Posterior cingulate gyrus (tissue), 11 donors: ENCODE data around the gene EVA1A.

Experiments
- DNase-seq, 10 donors: peaks; one replicate each; pipeline versions ENCODE4 v3.0.0 to v3.0.0-alpha.2; 2020 to 2021; ENCODE audit warnings: mixed read lengths in 3 of 10
- intact Hi-C: fragments of 100-400 bp; cut with DNase I; formaldehyde crosslinking; loops from one replicate; pipeline ENCODE4 v1.15.1; 2023

Gene EVA1A, protein sequence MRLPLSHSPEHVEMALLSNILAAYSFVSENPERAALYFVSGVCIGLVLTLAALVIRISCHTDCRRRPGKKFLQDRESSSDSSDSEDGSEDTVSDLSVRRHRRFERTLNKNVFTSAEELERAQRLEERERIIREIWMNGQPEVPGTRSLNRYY

GRCh38 chr2:75560768-75561565 lies at the start of gene EVA1A:
Gene EVA1A (minus strand): TSS chr2:75560939. CDS start chr2:75518140, 42,799 bp downstream.
- peak in 3 of 10 donors; percentile 11 to 81 (median 72) for DNase-seq
- intact Hi-C loops = no loop called here

DNA sequence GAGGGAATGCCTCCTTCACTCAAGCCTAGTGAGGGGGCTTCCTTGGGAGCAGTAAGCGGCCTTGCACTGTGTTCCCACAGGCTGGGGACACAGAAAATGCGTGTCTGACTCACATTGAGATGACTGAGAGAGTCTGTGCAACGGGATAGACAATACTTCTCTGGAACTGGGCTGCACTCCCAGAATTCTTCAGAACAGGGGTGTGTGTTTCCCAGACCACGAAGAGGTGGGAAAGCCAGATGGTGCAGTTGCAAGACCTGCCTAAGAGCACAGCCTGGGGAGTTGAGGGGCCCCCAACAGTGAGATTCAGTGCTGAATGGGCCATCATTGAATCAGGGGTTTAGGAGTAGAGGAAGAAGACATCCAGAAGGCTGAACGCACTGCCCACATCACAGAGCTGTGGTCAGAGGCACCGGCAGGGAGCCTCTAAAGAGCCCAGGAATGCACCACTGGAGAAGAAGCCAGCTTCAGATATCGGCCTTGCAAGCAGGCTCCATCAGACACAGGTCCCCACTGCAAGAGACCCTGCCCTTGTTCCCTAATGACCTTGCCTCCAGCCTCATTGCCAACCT lies 49.3 kb upstream of the EVA1A start:
- intact Hi-C loops = loop anchor here (2.0 to 10.0 kb wide), 2 partner anchors 143 to 685 kb away; no protein-coding TSS in a partner anchor
- DNase-seq = no peak

- no peak for DNase-seq
- intact Hi-C loops = loop anchor here (2.0 to 10.0 kb wide), 2 partner anchors 143 to 685 kb away; no protein-coding TSS in a partner anchor
Measured at GRCh38 chr2:75609334-75609689, 48.6 kb upstream of the EVA1A start.

DNA sequence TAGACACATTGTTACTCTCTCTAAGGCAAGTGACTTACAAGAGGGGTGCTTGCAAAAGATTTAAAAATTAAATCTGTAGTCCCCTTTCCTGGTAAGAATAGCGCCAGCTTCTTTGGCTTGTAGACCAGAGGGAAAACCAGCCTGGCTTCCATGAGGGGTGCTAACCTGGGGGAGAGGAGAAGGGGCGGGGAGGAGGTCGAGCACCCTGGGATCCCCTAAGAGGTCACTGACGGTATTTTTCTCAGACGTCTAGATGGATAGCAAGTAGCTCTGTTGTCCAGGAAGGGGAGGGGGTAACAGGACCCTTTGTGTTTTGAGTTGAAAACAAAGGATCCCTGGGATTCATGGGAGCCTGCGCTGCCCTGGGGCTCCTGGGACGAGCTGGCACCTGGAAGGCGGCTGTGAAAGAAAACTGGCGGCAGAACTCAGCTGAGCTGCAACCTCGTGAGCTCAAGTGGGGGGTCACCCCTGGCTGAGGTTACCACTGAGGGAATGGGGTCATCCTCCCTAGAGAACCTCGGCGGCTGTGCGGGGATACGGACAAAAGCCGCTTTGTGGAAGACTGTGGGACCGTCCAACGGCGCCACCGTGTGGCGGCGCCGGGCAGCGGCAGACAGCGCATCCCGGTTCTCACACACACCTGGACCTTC lies 48.1 kb upstream of the EVA1A start:
- peak; percentile 13 to 95 (median 64) for DNase-seq

DNA sequence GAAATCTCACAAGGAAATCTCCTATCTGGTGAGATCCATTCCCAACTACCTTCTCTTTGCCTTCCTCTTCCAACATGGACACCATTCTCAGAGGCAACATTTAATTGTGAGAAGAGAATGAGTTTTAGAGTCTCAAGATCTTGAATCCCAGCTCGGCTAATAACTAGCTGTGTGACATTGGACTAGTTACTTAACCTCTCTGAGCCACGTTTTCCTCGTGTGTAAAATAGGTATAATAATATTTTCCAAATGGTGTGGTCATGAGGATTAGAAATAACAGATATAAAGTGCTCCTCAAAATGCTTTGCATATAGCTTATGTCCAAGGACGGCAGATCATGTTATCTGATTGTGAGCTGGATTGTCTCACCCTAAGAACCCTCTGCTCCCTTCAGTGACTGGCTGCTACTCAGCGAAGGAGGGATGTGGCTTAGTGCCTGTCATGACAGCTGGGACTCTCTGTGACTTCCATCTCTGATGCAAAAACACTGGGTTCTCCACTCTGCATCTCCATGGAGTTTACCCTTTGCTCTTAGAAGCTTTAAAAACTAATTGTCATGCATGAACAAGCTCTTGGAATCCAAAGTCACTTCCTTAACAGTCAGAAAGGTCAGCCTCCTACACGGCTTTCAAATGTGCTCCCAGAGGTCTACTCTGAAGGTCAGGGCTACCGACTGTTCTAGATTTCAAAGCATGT lies 47.4 kb upstream of the EVA1A start:
- DNase-seq = no peak
- intact Hi-C loops = loop anchor here (2.0 to 10.0 kb wide), 2 partner anchors 141 to 683 kb away; no protein-coding TSS in a partner anchor

More for the DNA sequence above, 48.1 kb upstream of the EVA1A start:
- intact Hi-C loops = loop anchor here (2.0 to 10.0 kb wide), 2 partner anchors 142 to 684 kb away; no protein-coding TSS in a partner anchor

- intact Hi-C loops = loop anchor here (10.0 kb wide), 1 partner anchor 683 kb away; no protein-coding TSS in a partner anchor
Measured at GRCh38 chr2:75607400-75607798, 46.7 kb upstream of the EVA1A start.

GRCh38 chr2:75606761-75607399 lies 46.1 kb upstream of the EVA1A start:
- no peak for DNase-seq
- intact Hi-C loops = loop anchor here (10.0 kb wide), 1 partner anchor 682 kb away; no protein-coding TSS in a partner anchor

More at GRCh38 chr2:75607400-75607798, 46.7 kb upstream of the EVA1A start:
- no peak for DNase-seq

DNA sequence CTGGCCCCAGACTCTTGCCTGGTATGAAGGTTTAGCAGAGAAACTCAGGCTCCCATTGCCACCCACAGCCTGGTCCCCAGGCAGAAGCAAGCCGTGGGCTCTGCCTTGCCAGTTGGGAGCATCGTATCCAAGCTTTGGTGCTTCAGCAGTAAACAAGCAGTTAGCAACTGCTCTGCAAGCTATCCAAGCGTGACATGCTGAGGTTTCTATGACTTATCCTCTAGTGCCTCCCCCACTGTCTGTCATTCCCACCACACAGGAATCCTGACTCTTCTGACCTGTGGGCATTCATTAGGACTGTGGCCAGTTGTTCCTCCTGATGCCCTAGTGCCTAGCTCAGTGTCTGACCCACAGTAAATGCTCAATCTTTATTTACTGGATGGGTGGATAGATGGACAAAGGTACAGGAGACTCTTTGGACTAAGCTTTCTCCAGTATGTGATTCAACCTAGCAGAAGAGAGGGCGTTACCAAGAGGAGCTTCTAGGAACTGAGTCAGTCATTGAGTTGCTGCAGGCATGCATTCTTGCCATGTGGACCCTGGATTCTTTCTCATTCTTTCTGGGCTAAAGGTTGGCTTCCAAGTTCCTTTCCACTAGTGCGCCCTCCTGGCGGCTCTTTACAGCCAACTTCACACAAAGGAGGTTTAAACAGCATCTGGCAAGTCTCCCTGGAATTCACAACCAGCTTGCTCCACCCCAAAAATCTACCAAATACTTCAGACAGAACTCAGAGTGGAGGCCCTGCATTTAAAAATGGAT lies 45.2 kb upstream of the EVA1A start:
- intact Hi-C loops = loop anchor here (10.0 kb wide), 1 partner anchor 681 kb away; no protein-coding TSS in a partner anchor

DNA sequence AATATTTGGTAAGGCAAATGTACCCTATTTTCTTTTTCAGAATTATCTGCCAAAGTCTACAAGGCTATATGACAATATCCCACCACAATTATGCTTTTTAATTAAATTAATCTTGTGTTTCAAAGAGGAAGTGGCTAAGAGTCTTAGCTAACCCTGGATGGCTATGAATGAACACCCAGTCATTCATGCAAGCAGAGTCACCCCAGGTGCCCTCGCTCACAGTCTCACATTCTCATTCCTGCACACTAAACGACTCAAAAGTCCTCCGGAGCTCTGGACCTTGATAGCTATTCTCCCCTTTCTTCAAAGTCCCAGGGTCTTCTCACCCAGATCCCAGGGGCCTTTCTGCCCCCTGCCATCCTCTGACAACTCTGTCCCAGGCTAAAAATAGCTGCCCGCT lies 43.7 kb upstream of the EVA1A start:
- intact Hi-C loops = loop anchor here (10.0 kb wide), 1 partner anchor 680 kb away; no protein-coding TSS in a partner anchor
- DNase-seq = no peak

More for the DNA sequence above, 45.2 kb upstream of the EVA1A start:
- DNase-seq = no peak

DNA sequence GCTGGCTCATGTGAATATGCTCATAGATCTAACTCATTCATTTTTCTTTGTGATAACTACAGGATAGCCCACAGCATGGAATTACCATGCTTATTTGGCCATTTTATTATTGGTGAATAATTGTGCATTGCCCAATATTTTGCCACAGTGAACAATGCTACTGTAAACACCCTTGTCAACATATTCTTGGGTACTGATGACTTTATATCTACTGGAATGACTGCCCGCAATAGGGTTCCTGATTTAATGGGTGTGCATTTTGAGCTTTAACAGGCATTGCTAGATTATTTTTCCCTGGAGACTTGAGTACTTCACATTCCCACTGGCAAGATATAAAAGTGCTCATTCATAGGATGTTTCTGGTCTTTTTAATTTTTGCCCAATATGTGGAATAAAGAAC lies 42.7 kb upstream of the EVA1A start:
- intact Hi-C loops = loop anchor here (10.0 kb wide), 1 partner anchor 679 kb away; no protein-coding TSS in a partner anchor
- DNase-seq = no peak

DNA sequence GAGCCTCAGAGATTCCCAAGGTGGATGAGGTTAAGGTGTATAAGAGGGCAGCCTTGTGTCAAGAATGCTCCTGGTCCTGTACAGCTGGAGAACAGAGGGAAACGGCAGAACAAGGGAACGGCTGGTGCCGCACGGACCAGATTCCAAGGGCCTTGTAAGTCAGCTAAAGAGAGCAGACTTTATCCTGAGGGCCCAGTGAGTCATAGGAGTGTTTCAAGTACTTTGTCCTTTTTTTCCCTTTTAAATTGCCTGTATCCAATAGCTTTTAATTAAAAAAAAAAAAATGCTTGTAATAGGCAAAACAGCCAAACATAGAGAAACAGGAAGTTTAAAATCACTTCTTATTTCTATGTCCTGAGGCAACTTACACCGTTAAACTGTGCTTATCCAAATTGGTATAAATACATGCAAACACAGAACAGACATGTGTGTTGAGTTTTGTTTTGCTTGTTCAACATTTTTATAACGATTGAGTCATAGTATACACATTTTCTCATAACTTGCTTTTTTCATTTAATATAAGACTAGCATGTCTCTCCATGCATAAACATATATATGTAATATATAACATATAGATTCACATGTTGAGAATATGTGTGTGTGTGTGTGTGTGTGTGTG lies 42.1 kb upstream of the EVA1A start:
- DNase-seq = no peak
- intact Hi-C loops = loop anchor here (10.0 kb wide), 1 partner anchor 678 kb away; no protein-coding TSS in a partner anchor

GRCh38 chr2:75600461-75601011 lies 39.8 kb upstream of the EVA1A start:
- intact Hi-C loops = loop anchor here (10.0 kb wide), 1 partner anchor 676 kb away; no protein-coding TSS in a partner anchor
- DNase-seq = no peak

GRCh38 chr2:75598589-75599155 lies 37.9 kb upstream of the EVA1A start:
- no peak for DNase-seq
- intact Hi-C loops = no loop called here

- intact Hi-C loops = no loop called here
- no peak for DNase-seq
Measured at GRCh38 chr2:75597949-75598348, 37.2 kb upstream of the EVA1A start.

DNA sequence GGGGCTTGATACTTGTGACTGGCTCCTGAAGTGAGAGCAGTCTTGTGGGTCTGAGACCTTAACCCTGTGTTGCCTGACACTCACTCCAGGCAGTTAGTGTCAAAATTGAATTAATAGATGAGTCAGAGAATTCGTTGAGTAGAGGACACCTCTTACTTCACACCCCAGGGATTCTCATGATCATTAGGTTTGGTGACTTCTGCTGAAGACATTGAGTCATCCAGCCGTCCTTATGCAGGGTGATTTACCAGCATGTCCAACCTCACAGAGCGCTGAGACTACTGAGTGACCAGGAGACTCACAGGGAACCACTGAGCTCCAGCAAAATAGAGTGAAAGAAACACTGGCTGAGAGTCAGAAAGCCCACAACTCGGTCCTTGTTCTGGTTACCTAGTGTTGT lies 36.0 kb upstream of the EVA1A start:
- intact Hi-C loops = no loop called here
- DNase-seq = no peak

GRCh38 chr2:75595541-75596395 lies 35.0 kb upstream of the EVA1A start:
- intact Hi-C loops = no loop called here
- DNase-seq = no peak

DNA sequence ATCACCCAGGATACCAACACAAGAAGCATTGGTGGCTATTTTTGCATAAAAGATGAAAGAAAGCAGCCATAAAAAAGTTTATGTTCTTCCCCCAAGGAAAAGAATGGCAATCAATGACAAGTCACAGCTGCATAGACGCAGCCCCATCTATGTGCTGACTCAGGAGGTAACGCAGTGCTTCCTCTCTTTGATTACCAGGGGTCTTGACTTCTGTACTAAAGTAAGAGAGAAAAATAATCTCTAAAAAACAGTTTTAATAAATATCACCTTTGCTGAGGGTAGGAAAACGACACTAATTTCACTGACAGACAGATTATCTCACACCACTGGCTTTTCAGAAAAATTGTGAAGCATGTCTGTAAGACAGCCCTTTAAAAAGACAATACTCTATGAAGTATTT lies 33.9 kb upstream of the EVA1A start:
- intact Hi-C loops = no loop called here

More for the DNA sequence above, 33.9 kb upstream of the EVA1A start:
- DNase-seq = no peak
